ENCODE results near the gene CAP1.
"Not testable (repeated sequence)": the region's sequence is repeated elsewhere in the genome, so short reads cannot be mapped to it uniquely, and the experiment has no call there.

CAP1 gene

DNA sequence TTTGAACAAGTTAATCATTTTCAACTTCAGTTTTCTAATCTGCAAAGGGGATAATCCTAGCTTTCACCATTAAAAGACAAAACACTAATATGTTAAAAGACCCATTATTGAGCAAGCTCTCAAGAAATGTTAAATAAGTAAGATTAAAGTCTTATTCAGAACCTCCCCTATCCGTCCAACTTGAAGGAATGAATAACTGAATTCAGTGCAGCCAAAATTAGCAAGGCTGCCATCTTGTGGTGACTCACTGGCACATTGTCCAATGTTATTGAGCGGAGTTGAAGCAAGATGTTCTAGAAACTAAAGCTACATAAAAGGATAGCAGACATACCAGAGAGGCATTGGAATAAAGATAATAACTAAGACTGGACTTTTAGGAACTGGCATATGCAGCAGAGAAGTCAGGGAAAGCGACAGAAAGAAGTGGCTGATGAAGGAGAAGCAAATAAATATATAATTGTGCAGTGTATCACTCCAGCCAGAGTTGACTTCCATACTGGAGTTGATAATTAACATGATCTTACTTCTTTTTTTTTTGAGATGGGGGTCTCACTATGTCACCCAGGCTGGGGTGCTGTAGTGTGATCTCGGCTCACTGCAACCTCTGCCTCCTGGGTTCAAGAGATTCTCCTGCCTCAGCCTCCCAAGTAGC is 8.2 kb upstream of the CAP1 start:
- DNase-seq, result peak; percentile 24

- DNase-seq, result no peak
Measured at GRCh38 chr1:40034869-40035268, 5.7 kb upstream of the CAP1 start.

DNA sequence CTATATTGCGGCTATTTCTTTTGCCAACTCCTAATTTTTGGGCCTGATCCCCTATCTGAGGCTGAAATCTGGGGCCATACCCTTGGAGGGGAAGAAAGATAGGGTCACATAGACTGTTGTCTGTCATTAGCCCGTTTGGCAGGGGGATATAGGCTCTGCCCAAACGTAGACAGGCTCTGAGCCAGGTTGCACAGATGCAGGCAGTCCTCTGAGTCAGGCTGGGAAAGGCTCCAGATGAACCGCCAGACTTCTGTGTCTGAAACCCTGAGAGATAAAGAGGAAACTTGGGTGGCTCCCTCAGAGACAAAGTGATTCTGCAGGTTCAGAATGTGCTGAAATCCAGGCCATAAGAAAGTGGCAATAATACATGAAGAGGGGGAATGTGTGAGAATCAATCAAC is 4.0 kb upstream of the CAP1 start:
- DNase-seq, result no peak

DNA sequence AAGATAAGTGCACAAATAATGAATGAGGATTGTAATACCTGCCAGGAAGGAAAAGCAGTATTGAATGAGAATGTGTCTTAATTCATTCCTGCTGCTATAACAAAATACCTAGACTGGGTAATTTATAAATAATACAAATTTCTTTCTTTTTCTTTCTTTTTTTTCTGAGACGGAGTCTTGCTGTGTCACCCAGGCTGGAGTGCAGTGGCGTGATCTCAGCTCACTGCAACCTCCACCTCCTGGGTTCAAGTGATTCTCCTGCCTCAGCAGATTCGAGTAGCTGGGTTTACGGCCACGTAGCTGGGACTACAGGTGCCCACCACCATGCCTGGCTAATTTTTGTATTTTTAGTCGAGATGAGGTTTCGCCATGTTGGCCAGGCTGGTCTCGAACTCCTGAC is 3.3 kb upstream of the CAP1 start:
- DNase-seq, result not testable (repeated sequence)

GRCh38 chr1:40038697-40039096 is 1.8 kb upstream of the CAP1 start:
- no peak for DNase-seq

- DNase-seq, result no peak
Measured at GRCh38 chr1:40039245-40039756, 1.2 kb upstream of the CAP1 start.

DNA sequence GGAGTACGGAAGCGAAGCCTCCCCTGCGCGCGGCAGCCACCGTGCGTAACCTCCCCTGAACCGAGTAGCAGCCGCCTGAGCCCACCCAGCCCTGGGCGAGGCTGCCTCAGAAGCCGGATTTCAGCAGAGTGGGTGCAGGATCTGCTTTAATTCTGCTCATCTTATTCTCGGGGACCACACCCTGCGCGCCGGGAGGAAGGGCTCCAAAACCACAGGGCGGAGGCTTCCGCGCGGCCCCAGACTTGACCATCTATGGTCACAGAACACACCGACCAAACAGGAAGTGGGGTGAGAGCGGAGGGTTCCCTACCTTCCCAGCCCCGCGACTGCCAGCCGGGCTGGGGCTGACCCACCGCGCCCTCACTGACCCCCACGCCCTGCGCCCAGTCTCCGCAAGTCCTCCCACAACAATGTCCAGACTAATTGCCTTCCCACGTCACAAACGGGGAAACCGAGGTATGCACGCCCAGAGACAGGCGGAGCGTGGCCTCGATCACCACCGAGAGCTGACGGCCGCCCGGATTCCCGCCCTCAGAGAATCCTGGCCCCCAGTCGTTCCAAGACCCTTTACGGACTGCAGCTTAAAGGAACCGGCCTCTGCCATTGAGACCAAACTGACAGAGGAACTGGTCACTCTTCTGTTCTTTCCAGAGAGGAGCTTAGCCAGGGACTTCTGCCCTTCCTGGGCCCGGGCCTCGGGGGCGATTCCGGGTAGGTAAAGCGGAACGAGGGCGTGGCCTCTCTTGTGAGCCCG is 595 bp upstream of the CAP1 start:
- DNase-seq, result peak; percentile 42

DNA sequence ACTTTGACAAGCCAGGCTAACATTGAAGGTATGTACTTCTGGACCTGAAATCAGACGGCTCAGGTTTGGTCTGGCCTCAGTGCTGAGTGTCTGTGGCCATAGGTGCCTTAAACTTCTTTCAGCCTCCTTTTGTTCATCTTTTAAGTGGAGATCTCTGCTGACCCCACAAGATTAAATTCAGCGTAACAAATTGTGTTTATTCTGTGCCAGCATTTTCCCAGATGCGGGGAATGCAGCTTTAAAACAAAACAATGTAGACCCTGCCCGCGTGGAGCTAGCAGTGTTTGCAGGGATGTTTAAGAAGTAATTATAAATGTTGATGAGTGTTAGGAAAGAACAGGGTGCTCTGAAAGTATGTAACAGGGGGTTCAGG is 923 bp downstream of the CAP1 start:
- no peak for DNase-seq

GRCh38 chr1:40042341-40042740 is 1.8 kb downstream of the CAP1 start:
- DNase-seq, result no peak

- no peak for DNase-seq
Measured at GRCh38 chr1:40044110-40044509, 3.6 kb downstream of the CAP1 start.

DNA sequence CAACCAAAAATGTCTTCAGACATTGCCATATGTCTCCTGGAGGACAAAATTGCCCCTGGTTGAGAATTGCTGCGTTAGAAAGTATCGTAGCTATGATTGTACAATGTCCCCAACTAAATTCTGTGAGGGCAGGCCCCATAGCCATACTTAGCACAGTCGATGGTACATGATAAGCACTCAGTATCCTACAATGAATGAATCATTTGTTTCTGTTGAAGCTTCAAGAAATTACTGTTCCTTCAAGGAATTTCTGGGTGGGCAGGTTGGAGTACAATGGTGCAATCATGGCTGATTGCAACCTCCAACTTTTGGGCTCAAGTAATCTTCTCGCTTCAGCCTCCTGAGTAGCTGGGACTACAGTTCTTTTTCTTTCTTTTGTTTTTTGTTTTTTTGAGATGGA is 4.7 kb downstream of the CAP1 start:
- DNase-seq, result no peak

DNA sequence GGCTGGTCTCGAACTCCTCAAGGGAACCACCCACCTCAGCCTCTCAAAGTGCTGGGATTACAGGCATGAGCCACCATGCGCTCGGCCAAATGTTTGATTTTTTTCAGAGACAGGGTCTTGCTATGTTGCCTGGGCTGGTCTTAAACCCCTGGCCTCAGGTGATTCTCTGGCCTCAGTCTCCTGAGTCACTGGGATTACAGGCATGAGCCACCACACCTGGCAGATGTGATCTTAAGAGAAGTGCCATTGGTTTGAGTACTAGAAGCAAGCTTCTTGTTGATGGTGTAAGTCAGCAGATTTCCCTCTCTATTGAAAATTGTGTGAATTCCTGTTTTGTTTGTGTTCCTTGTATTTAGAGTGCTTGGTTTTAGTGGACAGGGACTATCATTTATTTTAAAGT is 5.2 kb downstream of the CAP1 start:
- no peak for DNase-seq

GRCh38 chr1:40047276-40047675 is 6.7 kb downstream of the CAP1 start:
- DNase-seq, result no peak

GRCh38 chr1:40047769-40048168 is 7.2 kb downstream of the CAP1 start:
- DNase-seq, result no peak

- no peak for DNase-seq
Measured at GRCh38 chr1:40049725-40050124, 9.2 kb downstream of the CAP1 start.

- no peak for DNase-seq
Measured at GRCh38 chr1:40050863-40051262, 10.3 kb downstream of the CAP1 start.

GRCh38 chr1:40053138-40053887 is 12.8 kb downstream of the CAP1 start:
- no peak for DNase-seq

GRCh38 chr1:40056519-40057309 is 16.2 kb downstream of the CAP1 start:
- DNase-seq, result no peak

DNA sequence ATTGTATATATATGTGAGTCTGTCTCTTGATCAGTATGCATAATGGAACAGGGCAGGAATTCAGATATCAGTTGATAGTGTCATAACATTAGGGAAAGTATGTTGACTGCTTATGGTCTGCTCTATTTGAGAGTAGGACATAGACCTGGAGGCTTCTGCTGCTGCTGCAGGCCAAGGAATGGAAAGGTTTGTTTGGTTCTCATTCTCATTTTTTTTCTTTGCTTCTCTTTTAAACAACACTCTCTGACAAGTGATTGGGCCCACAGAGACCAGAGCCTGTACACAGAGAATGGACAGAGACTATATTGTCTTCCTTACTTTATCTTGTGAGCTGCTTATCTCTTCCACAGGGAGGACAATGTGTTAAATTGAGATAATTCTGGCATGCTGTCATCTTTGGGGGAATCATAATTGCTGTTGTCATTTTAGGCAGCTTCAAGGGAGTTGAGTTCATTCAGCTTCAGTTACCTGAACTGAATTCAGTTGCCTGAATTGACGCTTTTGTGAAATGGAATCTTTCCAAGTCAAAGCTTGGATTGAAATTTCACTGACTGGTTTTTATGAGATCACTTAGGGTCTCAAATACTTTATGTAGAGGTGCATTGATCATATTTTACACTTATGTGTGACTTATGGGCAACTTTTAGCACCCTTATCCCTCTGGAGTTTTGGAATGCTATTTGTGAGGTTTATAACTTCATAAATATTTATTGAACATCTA is 16.9 kb downstream of the CAP1 start:
- DNase-seq, result no peak

DNA sequence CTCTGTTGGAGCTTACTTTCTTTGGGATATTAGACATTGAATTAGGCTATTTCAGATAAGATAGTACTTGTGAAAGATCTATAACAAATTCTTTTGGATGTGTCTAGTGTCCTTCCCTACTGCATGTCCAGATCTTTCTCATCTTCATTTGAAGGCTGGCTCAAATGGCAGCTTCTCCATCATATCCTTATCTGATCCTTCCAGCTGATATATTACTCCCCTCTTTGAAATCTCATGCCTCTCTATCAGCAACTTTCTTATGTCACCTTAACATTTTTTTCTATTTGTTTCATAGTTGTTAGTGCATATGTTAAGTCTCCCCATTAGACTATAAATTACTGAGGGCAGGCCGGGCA is 17.5 kb downstream of the CAP1 start:
- DNase-seq, result no peak

- DNase-seq, result no peak
Measured at GRCh38 chr1:40058453-40059337, 18.2 kb downstream of the CAP1 start.
